Activated naive CD8-positive, alpha-beta T cell treated with anti-CD3 and anti-CD28 coated beads, Interleukin-2, amount 50 U/mL, for 24 hours (primary cell): ENCODE measurements around the gene EHBP1.

Experiments
- ATAC-seq: fragments of 150-1000 bp; cut with Tn5 transposase; one replicate; pipeline ENCODE4 v1.10.0; 2021
- DNase-seq: peaks from one replicate; pipeline ENCODE4 v3.0.0; 2021
- H3K27ac Mint-ChIP-seq: one replicate; pipeline ENCODE4 v1.8.0; 2021; ENCODE audit warnings: mild to moderate bottlenecking, mixed read lengths
- H3K27me3 Mint-ChIP-seq: one replicate; pipeline ENCODE4 v1.8.0; 2021; ENCODE audit warnings: mixed read lengths
- H3K36me3 Mint-ChIP-seq: one replicate; pipeline ENCODE4 v1.8.0; 2021; ENCODE audit warnings: low read depth, mixed read lengths
- H3K4me1 Mint-ChIP-seq: one replicate; pipeline ENCODE4 v1.8.0; 2021; ENCODE audit warnings: mixed read lengths
- H3K4me3 Mint-ChIP-seq: one replicate; pipeline ENCODE4 v1.8.0; 2021; ENCODE audit warnings: mild to moderate bottlenecking, moderate library complexity, mixed read lengths
- H3K9me3 Mint-ChIP-seq: one replicate; pipeline ENCODE4 v1.8.0; 2021; ENCODE audit warnings: mixed read lengths

Gene EHBP1

DNA sequence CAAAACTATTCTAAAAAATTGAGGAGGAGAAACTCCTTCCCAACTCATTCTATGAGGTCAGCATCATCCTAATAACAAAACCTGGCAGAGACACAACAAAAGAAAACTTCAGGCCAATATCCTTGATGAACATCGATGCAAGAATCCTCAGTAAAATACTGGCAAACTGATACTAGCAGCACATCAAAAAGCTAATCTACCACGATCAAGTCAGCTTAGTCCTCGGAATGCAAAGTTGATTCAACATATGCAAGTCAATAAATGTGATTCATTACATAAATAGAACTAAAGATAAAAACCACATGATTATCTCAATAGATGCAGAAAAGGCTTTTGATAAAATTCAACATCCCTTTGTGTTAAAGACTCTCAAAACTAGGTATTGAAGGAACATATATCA, 63.1 kb downstream of the EHBP1 start:
- Mint-ChIP-seq H3K27me3 (no peaks in the 10 kb centered on the region), H3K9me3 (no peaks in the 10 kb centered on the region), H3K36me3 (peaks cover 6% of the 10 kb centered on the region), H3K4me1 (peaks cover 3% of the 10 kb centered on the region), H3K27ac (no peak overlapping the region), H3K4me3 (no peak overlapping the region)
- ATAC-seq (no peak), DNase-seq (no peak)

DNA sequence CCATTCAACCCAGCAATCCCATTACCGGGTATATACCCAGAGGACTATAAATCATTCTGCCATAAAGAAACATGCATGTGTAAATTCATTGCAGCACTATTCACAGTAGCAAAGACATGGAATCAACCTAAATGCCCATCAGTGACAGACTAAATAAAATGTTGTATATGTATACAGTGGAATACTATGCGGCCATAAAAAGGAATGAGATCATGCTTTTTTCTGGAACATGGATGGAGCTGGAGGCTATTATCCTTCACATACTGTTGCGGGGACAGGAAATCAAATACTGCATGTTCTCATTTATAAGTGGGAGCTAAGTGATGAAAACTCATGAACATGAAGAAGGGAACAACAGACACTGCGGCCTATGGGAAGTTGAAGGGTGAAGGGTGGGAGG, 65.1 kb downstream of the EHBP1 start:
- no peak overlapping the region for H3K27ac Mint-ChIP-seq
- no peaks in the 10 kb centered on the region for H3K27me3 Mint-ChIP-seq
- H3K4me3 Mint-ChIP-seq = no peak overlapping the region
- H3K9me3 Mint-ChIP-seq = no peaks in the 10 kb centered on the region
- no peak for DNase-seq
- H3K36me3 Mint-ChIP-seq = peaks cover 6% of the 10 kb centered on the region
- ATAC-seq = no peak
- H3K4me1 Mint-ChIP-seq = peaks cover 3% of the 10 kb centered on the region

GRCh38 chr2:62774555-62775366, 69.2 kb downstream of the EHBP1 start:
- no peaks in the 10 kb centered on the region for H3K9me3 Mint-ChIP-seq
- no peaks in the 10 kb centered on the region for H3K27me3 Mint-ChIP-seq
- no peak overlapping the region for H3K4me3 Mint-ChIP-seq
- H3K36me3 Mint-ChIP-seq = no peaks in the 10 kb centered on the region
- DNase-seq (no peak), ATAC-seq (no peak)
- H3K27ac Mint-ChIP-seq = no peak overlapping the region
- H3K4me1 Mint-ChIP-seq = peaks cover 3% of the 10 kb centered on the region

DNA sequence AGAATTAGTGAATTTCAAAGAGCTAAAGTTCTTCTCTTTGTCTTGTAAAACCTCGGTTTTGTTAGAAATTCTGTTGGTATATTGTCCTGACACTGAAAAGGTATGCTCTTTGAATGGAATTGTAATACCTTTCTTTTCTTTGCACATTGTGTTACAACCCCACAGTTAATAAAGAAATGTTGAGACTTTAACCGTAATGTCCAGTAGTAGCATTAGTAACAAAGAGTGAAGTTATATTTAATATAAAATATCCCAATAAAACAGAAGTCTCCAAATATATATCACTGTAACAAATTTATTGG, 69.8 kb downstream of the EHBP1 start:
- H3K4me3 Mint-ChIP-seq = no peak overlapping the region
- H3K27me3 Mint-ChIP-seq = no peaks in the 10 kb centered on the region
- no peak overlapping the region for H3K27ac Mint-ChIP-seq
- peaks cover 3% of the 10 kb centered on the region for H3K4me1 Mint-ChIP-seq
- no peaks in the 10 kb centered on the region for H3K36me3 Mint-ChIP-seq
- DNase-seq = no peak
- no peaks in the 10 kb centered on the region for H3K9me3 Mint-ChIP-seq
- ATAC-seq = no peak

GRCh38 chr2:62783679-62784078, 78.2 kb downstream of the EHBP1 start:
- no peaks in the 10 kb centered on the region for H3K27me3 Mint-ChIP-seq
- H3K36me3 Mint-ChIP-seq = peaks cover 6% of the 10 kb centered on the region
- no peak for DNase-seq
- no peak overlapping the region for H3K4me3 Mint-ChIP-seq
- peaks cover 11% of the 10 kb centered on the region for H3K4me1 Mint-ChIP-seq
- no peak overlapping the region for H3K27ac Mint-ChIP-seq
- H3K9me3 Mint-ChIP-seq = peaks cover 7% of the 10 kb centered on the region
- no peak for ATAC-seq

GRCh38 chr2:62784341-62784740, 78.8 kb downstream of the EHBP1 start:
- H3K27me3 Mint-ChIP-seq = no peaks in the 10 kb centered on the region

GRCh38 chr2:62785216-62785615, 79.7 kb downstream of the EHBP1 start:
- Mint-ChIP-seq H3K4me3 (no peak overlapping the region), H3K27me3 (no peaks in the 10 kb centered on the region), H3K9me3 (peaks cover 7% of the 10 kb centered on the region), H3K27ac (no peak overlapping the region), H3K4me1 (peaks cover 11% of the 10 kb centered on the region), H3K36me3 (peaks cover 6% of the 10 kb centered on the region)
- ATAC-seq (no peak), DNase-seq (no peak)

More at GRCh38 chr2:62784341-62784740, 78.8 kb downstream of the EHBP1 start:
- peaks cover 6% of the 10 kb centered on the region for H3K36me3 Mint-ChIP-seq
- ATAC-seq = no peak
- no peak overlapping the region for H3K4me3 Mint-ChIP-seq
- DNase-seq = no peak
- H3K4me1 Mint-ChIP-seq = peaks cover 11% of the 10 kb centered on the region
- no peak overlapping the region for H3K27ac Mint-ChIP-seq
- peaks cover 7% of the 10 kb centered on the region for H3K9me3 Mint-ChIP-seq

- H3K4me3 Mint-ChIP-seq = no peak overlapping the region
- H3K4me1 Mint-ChIP-seq = peaks cover 11% of the 10 kb centered on the region
- H3K36me3 Mint-ChIP-seq = peaks cover 6% of the 10 kb centered on the region
- H3K27me3 Mint-ChIP-seq = no peaks in the 10 kb centered on the region
- H3K27ac Mint-ChIP-seq = no peak overlapping the region
- ATAC-seq = no peak
- peaks cover 7% of the 10 kb centered on the region for H3K9me3 Mint-ChIP-seq
- no peak for DNase-seq
These were observed 80.5 kb downstream of the EHBP1 start for GRCh38 chr2:62785810-62786597.

DNA sequence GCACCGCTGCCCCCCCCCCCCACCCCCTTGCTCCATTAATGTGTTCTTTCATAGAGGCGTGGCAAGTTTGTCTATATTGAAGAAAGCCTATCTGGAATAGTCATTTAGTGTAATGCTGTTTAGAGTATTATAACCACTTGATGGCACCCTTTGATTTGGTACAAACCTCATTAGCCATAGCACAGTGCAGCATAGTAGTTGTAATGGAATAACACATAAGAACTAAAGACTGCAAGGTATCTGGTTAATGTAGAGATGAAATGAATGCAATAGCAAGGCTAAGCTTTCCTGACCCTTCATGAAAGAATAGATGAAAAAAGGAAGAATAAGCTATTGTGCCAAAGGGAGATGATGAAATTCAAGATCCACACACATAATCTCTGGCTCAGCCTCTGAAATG, 81.9 kb downstream of the EHBP1 start:
- Mint-ChIP-seq H3K27me3 (no peaks in the 10 kb centered on the region), H3K9me3 (peaks cover 7% of the 10 kb centered on the region), H3K4me1 (peaks cover 11% of the 10 kb centered on the region), H3K36me3 (peaks cover 6% of the 10 kb centered on the region), H3K27ac (no peak overlapping the region), H3K4me3 (no peak overlapping the region)
- peak; percentile 52 for ATAC-seq
- no peak for DNase-seq

- Mint-ChIP-seq H3K27me3 (no peaks in the 10 kb centered on the region), H3K27ac (no peak overlapping the region), H3K4me1 (peaks cover 11% of the 10 kb centered on the region), H3K4me3 (no peak overlapping the region), H3K9me3 (no peaks in the 10 kb centered on the region), H3K36me3 (no peaks in the 10 kb centered on the region)
- ATAC-seq = no peak
- DNase-seq = no peak
These were observed 84.0 kb downstream of the EHBP1 start for GRCh38 chr2:62789518-62789917.

DNA sequence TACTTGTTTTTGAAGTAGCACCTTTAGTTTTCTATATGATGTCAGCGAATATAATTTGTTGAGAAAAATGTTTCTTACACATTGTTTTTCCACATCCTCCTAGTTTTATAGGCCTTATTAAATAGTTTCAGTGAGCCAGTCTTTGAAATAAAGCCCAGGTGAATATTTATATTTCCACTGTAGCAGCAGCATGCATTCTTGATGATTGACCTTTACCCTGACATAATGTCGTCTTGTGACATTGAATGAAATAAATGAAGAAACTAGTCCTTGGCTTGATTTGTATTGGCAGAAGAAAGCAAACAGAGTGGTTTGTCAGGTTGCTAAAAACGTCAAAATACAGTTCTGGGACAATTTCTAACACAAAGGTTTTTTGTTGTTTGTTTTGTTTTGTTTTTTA, 84.4 kb downstream of the EHBP1 start:
- Mint-ChIP-seq H3K4me1 (peaks cover 11% of the 10 kb centered on the region), H3K27me3 (no peaks in the 10 kb centered on the region), H3K9me3 (no peaks in the 10 kb centered on the region), H3K27ac (no peak overlapping the region), H3K4me3 (no peak overlapping the region), H3K36me3 (no peaks in the 10 kb centered on the region)
- no peak for DNase-seq
- ATAC-seq = no peak

DNA sequence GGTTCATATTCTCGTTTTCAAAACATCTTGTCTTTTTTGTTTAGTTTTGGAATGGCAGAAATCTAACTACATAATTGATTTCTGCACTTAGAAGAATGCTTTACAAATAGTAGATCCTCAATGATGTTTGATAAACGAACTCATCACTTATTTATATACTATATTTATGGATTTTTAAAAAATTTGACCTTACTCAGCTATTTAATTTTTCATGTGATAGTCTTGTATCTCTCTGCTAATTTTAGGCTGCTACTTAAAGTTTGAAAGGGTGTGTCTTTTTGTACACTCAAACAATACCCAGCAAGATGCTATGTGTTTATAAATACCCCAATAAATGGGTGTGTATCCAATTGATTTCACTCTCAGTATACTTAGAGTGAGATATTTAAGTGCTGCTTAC, 86.9 kb downstream of the EHBP1 start:
- H3K27ac Mint-ChIP-seq = no peak overlapping the region
- DNase-seq (no peak), ATAC-seq (no peak)
- H3K4me1 Mint-ChIP-seq = no peaks in the 10 kb centered on the region
- H3K4me3 Mint-ChIP-seq = no peak overlapping the region
- no peaks in the 10 kb centered on the region for H3K9me3 Mint-ChIP-seq
- H3K36me3 Mint-ChIP-seq = no peaks in the 10 kb centered on the region
- H3K27me3 Mint-ChIP-seq = no peaks in the 10 kb centered on the region

- ATAC-seq (no peak), DNase-seq (no peak)
- H3K4me1 Mint-ChIP-seq = no peaks in the 10 kb centered on the region
- H3K4me3 Mint-ChIP-seq = no peak overlapping the region
- no peaks in the 10 kb centered on the region for H3K36me3 Mint-ChIP-seq
- no peaks in the 10 kb centered on the region for H3K9me3 Mint-ChIP-seq
- H3K27me3 Mint-ChIP-seq = no peaks in the 10 kb centered on the region
- no peak overlapping the region for H3K27ac Mint-ChIP-seq
These were observed 87.7 kb downstream of the EHBP1 start for GRCh38 chr2:62793213-62793612.

DNA sequence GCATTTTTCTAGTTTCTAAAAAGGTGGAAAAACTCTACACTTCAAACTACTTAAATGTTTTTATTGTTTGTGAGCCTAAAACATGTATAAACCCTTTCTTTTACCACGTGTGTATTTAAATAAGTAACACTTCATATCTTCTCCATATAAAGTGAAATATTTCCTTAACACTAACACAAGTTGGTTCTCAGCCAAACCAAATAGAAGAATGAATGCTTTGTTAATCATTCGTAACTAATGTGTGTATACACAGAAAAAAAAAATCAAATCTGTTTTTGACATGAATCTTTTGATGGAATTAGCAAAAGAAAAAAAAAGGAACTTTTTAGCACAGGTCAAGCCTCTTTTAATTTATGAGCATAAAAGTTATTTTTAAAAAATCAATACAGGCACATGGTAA, 89.3 kb downstream of the EHBP1 start:
- Mint-ChIP-seq H3K9me3 (no peaks in the 10 kb centered on the region), H3K4me1 (no peaks in the 10 kb centered on the region), H3K4me3 (no peak overlapping the region), H3K36me3 (no peaks in the 10 kb centered on the region), H3K27me3 (no peaks in the 10 kb centered on the region), H3K27ac (no peak overlapping the region)
- ATAC-seq (no peak), DNase-seq (no peak)

- no peak overlapping the region for H3K27ac Mint-ChIP-seq
- no peaks in the 10 kb centered on the region for H3K27me3 Mint-ChIP-seq
- peaks cover 4% of the 10 kb centered on the region for H3K4me1 Mint-ChIP-seq
- DNase-seq (no peak), ATAC-seq (no peak)
- no peaks in the 10 kb centered on the region for H3K36me3 Mint-ChIP-seq
- no peak overlapping the region for H3K4me3 Mint-ChIP-seq
- H3K9me3 Mint-ChIP-seq = no peaks in the 10 kb centered on the region
These were observed 89.8 kb downstream of the EHBP1 start for GRCh38 chr2:62795341-62795740.
